HEK293T (cell line): Measurements from ENCODE around the gene THRB.

ENCODE experiments used
- BHLHE40 ChIP-seq: fragments of 450-650 bp; IDR thresholded peaks from 2 replicates; pipeline ENCODE4 v1.6.1; 2016; ENCODE audit warnings: mild to moderate bottlenecking, moderate library complexity, borderline replicate concordance
- ELF4 ChIP-seq: fragments of 450-650 bp; IDR thresholded peaks from 2 replicates; pipeline ENCODE4 v1.6.1; 2017; ENCODE audit warnings: antibody characterized with exemption
- FOXA1 ChIP-seq: fragments of 450-650 bp; IDR thresholded peaks from 2 replicates; pipeline ENCODE4 v1.6.1; 2016; ENCODE audit warnings: mild to moderate bottlenecking
- FOXM1 ChIP-seq: fragments of 450-650 bp; IDR thresholded peaks from 2 replicates; pipeline ENCODE4 v1.6.1; 2017; ENCODE audit warnings: mild to moderate bottlenecking, borderline replicate concordance
- LEF1 ChIP-seq: fragments of 450-650 bp; IDR thresholded peaks from 2 replicates; pipeline ENCODE4 v1.6.1; 2017; ENCODE audit warnings: mild to moderate bottlenecking, borderline replicate concordance
- SP1 ChIP-seq: fragments of 450-650 bp; IDR thresholded peaks from 2 replicates; pipeline ENCODE4 v1.6.1; 2017
- SUZ12 ChIP-seq: fragments of 450-650 bp; IDR thresholded peaks from 2 replicates; pipeline ENCODE4 v1.6.1; 2016; ENCODE audit warnings: mild to moderate bottlenecking
- ZNF384 ChIP-seq: fragments of 450-650 bp; IDR thresholded peaks from 2 replicates; pipeline ENCODE4 v1.6.1; 2016

- TF ChIP-seq ELF4 (no peak), ZNF384 (no peak), LEF1 (no peak), BHLHE40 (no peak), FOXA1 (no peak), SUZ12 (no peak), SP1 (no peak), FOXM1 (no peak)
Measured at GRCh38 chr3:24451461-24452099, 43.1 kb downstream of the THRB start.
